DMS153 (cell line): ENCODE data around the gene ALPL.

ENCODE experiments used
- DNase-seq: peaks from one replicate; lab custom pipeline; 2025; lab: John Stamatoyannopoulos, UW

The ALPL gene

GRCh38 chr1:21530368-21531016 lies 21.3 kb downstream of the ALPL start:
- DNase-seq: no peak

DNA sequence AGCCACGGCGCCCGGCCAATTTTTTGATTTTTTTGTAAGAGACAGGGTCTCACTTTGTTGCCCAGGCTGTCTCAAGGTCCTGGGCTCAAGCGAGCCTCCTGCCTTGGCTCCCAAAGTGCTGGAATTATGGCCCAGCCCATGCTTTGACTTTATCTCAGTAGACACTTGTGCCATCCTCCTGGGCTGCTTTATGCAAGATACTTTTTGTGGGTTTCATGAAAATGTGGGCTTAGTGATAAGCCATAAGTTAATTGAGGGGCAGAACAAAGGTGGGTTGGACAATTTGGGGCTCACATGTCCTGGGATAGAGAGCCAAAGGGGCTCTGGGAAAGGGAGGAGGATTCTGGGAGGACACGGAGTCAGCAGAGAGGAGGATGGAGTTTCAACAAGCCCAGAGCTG lies 22.0 kb downstream of the ALPL start:
- no peak for DNase-seq

- no peak for DNase-seq
Observed at GRCh38 chr1:21532496-21532895, 23.3 kb downstream of the ALPL start.

DNA sequence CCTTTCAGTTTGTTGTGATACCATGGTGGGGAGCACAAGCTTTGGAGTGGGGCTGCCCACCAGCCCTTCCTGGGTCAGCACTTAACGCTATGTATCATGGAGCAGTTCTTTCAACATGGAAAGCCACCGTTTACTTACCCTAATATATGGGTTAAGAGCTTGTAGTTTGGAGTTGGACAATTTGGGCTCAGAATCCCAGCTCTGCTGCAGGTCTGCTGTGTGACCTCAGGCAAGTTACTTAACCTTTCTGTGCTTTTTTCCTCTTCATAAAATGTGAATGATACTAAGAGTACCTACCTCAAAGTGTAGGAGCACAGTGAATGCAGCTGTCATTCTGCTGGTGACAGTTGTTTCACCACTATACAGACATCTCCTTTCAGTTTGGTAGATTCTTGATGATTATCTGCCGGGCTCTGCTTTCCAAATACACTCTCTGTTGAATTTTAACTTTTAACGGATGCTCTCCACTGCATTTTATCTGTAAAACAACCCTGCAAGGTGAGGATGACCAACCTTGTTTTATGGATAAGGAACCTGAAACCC lies 23.8 kb downstream of the ALPL start:
- no peak for DNase-seq

- DNase-seq: no peak
Observed at GRCh38 chr1:21534146-21534545, 24.9 kb downstream of the ALPL start.

DNA sequence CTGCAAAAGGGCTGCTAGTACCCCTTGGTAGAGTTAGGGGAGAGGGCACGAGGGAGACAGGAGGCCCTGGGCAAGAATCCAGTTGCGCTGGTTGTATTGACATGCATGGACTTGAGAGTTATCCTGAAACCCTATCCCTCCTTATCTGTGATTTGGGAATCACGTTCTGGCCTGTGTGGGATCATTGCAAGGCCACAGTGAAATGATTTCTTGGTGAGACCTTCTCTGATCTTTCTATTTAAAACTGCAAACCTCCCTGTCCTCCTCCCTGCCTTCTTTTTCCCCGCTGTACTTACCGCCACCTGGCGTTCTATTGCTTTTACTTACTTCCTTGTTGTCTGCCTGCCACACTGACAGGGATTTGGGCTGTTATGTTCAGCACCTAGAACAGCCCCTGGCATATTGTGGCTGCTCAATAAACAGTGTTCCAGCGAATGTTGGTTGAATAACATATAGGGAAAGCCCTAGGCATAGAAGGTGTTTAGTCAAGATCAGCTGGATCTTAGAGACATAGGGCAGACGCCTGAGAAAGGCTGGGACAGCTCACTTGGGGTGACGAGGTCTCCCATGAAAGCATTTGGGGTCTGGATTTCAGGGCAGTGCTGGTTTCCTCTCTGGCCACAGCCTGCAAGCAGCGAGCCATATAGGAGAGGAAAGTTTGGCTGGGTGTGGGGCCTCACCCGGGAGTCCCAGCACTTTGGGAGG lies 25.6 kb downstream of the ALPL start:
- DNase-seq: peak; percentile 43

- DNase-seq: no peak
Observed at GRCh38 chr1:21536218-21536617, 27.0 kb downstream of the ALPL start.

GRCh38 chr1:21537511-21537931 lies 28.3 kb downstream of the ALPL start:
- no peak for DNase-seq

DNA sequence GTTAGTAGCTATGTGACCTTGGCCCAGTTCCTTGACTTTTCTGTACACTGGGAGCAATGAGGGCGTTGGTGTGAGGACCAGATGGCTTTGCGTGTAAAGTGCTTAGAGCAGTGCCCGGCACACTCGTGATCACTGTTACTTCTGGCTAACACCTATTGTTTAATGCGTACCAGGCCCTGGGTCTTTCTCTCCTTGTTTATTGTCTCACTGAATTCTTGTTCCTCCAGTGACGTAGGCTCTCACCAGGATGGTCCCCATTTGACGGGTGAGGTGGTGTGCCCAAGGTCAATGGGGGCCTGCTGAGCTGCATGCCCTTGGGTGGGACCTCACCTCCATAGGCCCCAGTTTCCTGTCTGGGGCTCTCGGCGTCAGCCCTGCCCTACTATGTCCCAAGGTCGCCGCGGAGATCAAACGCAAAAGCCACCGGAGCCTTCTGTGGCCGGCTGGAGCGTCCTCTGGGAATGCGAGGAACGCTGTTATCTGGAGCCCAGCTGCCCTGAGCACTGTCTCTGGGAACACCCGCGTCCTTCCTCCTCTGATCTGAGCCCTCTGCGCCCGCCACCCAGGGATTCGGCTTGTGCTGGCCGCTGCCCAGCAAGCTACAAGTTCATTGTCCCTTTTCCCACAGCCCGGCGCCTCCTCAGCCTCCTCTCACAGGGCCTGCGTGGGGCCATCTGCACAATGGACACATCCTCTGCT lies 28.9 kb downstream of the ALPL start:
- no peak for DNase-seq

- no peak for DNase-seq
Observed at GRCh38 chr1:21539933-21540332, 30.7 kb downstream of the ALPL start.

GRCh38 chr1:21541329-21541728 lies 32.1 kb downstream of the ALPL start:
- DNase-seq: no peak

- DNase-seq: no peak
Observed at GRCh38 chr1:21541835-21542234, 32.6 kb downstream of the ALPL start.

- no peak for DNase-seq
Observed at GRCh38 chr1:21543598-21543997, 34.4 kb downstream of the ALPL start.

- DNase-seq: no peak
Observed at GRCh38 chr1:21544095-21544494, 34.9 kb downstream of the ALPL start.

DNA sequence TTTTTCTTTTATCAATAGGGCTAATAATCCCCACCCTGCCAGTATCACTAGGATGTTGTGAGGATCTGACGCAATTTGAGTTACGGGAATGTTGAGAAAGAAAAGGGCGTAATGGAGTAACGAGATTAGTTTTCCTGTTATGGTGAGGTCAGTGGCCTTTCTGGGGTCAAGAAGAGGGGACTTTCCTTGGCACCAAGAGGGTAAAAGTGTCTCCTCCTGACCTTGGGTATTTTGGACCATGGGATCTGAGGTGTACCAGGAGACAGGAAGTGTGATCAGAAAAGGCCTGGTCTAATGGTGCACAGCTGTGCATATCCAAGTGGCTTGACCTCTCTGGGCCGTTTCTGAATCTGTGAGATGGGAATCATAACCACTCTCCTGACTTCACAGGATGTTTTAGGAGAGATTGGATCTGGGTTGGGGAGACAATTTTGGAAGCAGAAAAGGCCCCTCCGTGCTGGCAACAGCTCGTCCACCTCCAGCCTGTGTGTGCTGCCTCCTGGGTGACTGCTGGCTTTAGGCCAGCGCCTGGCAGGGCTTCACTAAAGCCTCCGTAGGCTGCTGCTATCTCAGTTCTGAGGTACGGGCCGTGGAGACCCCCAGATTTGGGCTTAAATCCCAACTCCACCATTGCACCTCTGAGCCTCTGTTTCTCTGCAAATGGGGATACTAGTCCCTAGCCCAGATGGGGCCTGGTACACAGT lies 37.1 kb downstream of the ALPL start:
- no peak for DNase-seq

DNA sequence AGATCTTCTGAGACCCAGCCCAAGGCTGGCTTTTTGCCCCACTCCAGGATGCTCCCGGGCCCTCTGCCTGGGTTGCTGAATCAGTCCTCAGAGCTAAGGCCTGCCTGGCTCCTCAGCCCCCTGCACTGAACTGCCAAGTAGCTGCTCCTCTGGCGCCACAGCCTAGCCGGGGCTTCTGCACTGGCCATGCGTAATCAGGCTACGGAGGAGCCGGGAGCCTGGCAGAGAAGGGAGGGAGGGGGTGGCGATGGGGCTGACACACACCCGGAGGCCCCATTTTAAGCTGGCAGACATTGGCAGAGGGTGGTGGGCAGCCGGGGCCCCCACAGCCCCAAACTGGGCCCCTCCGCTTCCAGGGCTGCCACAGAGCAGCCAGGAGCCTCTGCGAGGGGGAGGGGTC lies 38.7 kb downstream of the ALPL start:
- no peak for DNase-seq

DNA sequence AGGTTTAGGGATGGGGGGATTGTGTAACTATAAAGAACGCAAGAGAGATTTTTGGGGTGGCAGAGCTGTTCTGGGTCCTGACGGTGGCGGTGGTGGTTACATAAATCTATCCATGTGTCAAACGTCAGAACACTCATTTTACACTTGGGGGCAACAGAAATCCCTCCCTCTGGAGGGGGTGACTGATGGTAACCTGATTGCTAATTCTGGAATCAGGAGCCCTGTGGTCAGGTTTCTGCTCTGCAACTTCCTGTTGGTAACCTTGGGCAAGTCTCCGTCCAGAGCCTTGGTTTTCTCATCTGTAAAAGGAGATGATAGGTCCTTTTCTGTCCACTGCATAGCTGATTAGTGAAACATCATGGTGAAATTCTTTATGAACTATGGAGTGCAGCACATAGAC lies 40.9 kb downstream of the ALPL start:
- no peak for DNase-seq

- DNase-seq: no peak
Observed at GRCh38 chr1:21550866-21551475, 41.7 kb downstream of the ALPL start.

- no peak for DNase-seq
Observed at GRCh38 chr1:21552715-21553114, 43.5 kb downstream of the ALPL start.

GRCh38 chr1:21553116-21553926 lies 44.1 kb downstream of the ALPL start:
- no peak for DNase-seq
